Mucosa of descending colon (tissue), 3 donors: ENCODE measurements around the gene CDC42BPA. TPM values are rescaled to one million over a fixed set of nuclear protein-coding genes. Genes with fewer than 3 reads are reported as not detected.
A peak's percentile ranks its signal among the peaks of the same experiment; 100 is the strongest.

Experiments used
- ATAC-seq: fragments of 200-7000 bp; cut with Tn5 transposase; one replicate; pipeline ENCODE4 v1.9.1; 2020; ENCODE audit warnings: mild to moderate bottlenecking, moderate library complexity
- DNase-seq, 3 donors: peaks; one replicate each; pipeline ENCODE4 v3.0.0-alpha.2; 2020
- H3K36me3 ChIP-seq: fragments of 200-600 bp; one replicate; pipeline ENCODE4 v1.8.0; 2021; ENCODE audit warnings: low read depth, mild to moderate bottlenecking
- H3K4me1 ChIP-seq: fragments of 200-600 bp; one replicate; pipeline ENCODE4 v1.8.0; 2021; ENCODE audit warnings: low read depth, mild to moderate bottlenecking
- H3K4me3 ChIP-seq: fragments of 200-600 bp; one replicate; pipeline ENCODE4 v1.8.0; 2021; ENCODE audit warnings: mild to moderate bottlenecking
- H3K9me3 ChIP-seq: fragments of 200-600 bp; one replicate; pipeline ENCODE4 v1.8.0; 2021; ENCODE audit warnings: mild to moderate bottlenecking
- intact Hi-C, 2 donors: fragments of 100-400 bp; cut with DNase I in 1 of 2; cut with micrococcal nuclease in 1 of 2; formaldehyde crosslinking; loops; one replicate each; pipeline versions ENCODE4 v1.11.0 to v1.11.1; 2022; cut with DNase I, micrococcal nuclease
- total RNA-seq, 3 donors: library from RNA; stranded (reverse); fragmentation: NEBNext Ultra II Directional in 2 of 3; extraction: Animal tissue kit (Norgen Biotek cat#: 25700) in 2 of 3; gene quantifications; one replicate each; pipeline versions ENCODE4 v1.2.1 to v1.2.4, GENCODE V29; 2021 to 2023
- TF ChIP-seq, protein P1 (sequence below): fragments of 200-600 bp; IDR thresholded peaks from one replicate; pipeline ENCODE4 v1.8.0; 2022; ENCODE audit warnings: antibody characterized with exemption, mild to moderate bottlenecking
- donor health status: DM: no; HTN: no; CAD: no; lungs with moderate emphysema.
- donor health status: DM: no; HTN: no; CAD: no.
- donor health status: DM: no; HTN: yes; CAD: no.

CDC42BPA gene
- total RNA-seq, 3 donors from 2014 or later, result 32.6 to 70.7 (median 50.2) TPM

DNA sequence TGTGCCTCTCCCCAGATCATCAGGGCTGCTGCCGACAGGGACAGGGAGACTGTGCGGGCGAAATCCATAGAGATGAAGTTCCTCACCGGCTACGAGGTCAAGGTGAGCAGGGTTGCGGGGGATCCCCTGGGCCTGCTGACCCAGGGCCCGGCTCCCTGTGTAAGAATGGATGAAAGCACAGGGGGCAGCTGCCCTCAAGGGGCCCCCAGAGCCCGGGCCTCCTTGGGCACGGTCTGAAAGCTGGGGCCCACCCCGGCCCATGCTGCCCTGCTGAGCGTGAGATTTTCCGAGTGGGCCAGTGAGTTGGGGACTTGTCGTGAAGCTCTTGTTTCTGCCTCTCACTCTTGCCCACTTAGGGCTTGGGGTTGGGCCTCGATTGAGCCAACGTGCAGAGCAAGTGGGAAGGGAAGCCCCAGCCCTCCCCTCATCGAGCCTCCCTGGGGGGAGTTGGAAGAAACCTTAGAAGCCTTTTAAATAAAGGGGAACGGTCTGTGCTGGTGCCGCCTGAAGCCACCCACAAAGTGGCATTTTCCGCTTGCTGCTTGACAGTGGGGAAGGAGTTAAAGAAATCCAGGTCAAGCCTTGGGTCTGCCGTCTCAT is 333.0 kb downstream of the CDC42BPA start:
- Histone ChIP-seq H3K4me1 (peaks cover 30% of the 10 kb centered on the region), H3K4me3 (no peak overlapping the region), H3K36me3 (peaks cover 5% of the 10 kb centered on the region), H3K9me3 (no peaks in the 10 kb centered on the region)
- TF ChIP-seq, protein P1, sequence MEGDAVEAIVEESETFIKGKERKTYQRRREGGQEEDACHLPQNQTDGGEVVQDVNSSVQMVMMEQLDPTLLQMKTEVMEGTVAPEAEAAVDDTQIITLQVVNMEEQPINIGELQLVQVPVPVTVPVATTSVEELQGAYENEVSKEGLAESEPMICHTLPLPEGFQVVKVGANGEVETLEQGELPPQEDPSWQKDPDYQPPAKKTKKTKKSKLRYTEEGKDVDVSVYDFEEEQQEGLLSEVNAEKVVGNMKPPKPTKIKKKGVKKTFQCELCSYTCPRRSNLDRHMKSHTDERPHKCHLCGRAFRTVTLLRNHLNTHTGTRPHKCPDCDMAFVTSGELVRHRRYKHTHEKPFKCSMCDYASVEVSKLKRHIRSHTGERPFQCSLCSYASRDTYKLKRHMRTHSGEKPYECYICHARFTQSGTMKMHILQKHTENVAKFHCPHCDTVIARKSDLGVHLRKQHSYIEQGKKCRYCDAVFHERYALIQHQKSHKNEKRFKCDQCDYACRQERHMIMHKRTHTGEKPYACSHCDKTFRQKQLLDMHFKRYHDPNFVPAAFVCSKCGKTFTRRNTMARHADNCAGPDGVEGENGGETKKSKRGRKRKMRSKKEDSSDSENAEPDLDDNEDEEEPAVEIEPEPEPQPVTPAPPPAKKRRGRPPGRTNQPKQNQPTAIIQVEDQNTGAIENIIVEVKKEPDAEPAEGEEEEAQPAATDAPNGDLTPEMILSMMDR, result no peak
- ATAC-seq (no peak), DNase-seq (peak in 1 of 3 donors; percentile 36)
- intact Hi-C loops, result no loop called here

DNA sequence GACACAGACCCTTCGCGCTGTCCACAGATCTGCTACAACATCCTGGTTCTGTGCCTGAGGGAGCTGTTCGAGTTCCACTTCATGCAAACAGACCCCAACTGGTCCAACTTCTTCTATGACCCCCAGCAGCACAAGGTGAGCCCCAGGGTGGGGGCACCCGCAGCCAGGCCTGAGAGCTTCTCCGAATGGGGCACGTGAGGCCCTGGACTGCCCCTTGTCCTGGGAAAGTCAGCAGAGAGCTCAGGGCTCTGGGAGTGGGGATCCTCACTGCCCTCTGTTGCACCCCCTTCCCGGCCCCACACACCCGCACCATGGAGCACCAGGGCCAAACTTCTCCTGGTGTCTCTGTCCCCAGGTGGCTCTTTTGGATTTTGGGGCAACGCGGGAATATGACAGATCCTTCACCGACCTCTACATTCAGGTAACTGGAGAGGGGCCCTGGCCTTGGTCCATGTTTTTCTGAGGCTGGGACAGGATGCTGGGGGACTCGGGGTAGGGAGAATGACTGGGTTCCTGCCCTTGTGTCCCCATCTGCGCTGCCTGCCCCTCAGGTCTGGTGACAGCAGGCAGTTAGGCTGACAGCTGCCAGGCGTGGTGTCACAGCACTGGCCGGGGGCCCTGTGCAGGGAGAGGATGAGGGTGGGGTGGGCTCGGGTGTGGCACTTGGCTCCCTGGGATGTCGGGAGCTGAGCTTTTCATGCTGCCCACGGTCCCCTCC is 333.6 kb downstream of the CDC42BPA start:
- intact Hi-C loops, result no loop called here

DNA sequence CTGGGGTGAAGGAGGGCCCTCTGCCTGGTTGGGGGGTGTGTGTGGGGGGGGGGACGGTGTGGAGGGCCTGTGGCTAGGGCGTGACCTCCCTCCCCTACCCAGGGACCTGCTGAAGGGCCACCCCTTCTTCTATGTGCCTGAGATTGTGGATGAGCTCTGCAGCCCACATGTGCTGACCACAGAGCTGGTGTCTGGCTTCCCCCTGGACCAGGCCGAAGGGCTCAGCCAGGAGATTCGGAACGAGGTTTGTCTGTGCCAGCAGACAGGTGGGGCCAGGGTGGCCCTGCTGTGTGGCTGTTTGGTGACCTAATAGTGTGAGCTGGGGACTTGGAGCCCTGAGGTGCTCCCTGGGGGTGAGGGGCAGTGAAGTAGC is 334.3 kb downstream of the CDC42BPA start:
- H3K9me3 ChIP-seq, result no peaks in the 10 kb centered on the region
- peaks cover 5% of the 10 kb centered on the region for H3K36me3 ChIP-seq
- ATAC-seq (no peak), DNase-seq (peak in 1 of 3 donors; percentile 52)
- TF ChIP-seq, protein P1, result no peak
- H3K4me3 ChIP-seq, result no peak overlapping the region
- intact Hi-C loops, result no loop called here
- H3K4me1 ChIP-seq, result peaks cover 18% of the 10 kb centered on the region

More for the DNA sequence above, 333.6 kb downstream of the CDC42BPA start:
- Histone ChIP-seq H3K4me3 (no peak overlapping the region), H3K9me3 (no peaks in the 10 kb centered on the region), H3K4me1 (peaks cover 25% of the 10 kb centered on the region), H3K36me3 (peaks cover 5% of the 10 kb centered on the region)
- TF ChIP-seq, protein P1, result no peak
- no peak for ATAC-seq
- DNase-seq, result peak in 1 of 3 donors; percentile 51

DNA sequence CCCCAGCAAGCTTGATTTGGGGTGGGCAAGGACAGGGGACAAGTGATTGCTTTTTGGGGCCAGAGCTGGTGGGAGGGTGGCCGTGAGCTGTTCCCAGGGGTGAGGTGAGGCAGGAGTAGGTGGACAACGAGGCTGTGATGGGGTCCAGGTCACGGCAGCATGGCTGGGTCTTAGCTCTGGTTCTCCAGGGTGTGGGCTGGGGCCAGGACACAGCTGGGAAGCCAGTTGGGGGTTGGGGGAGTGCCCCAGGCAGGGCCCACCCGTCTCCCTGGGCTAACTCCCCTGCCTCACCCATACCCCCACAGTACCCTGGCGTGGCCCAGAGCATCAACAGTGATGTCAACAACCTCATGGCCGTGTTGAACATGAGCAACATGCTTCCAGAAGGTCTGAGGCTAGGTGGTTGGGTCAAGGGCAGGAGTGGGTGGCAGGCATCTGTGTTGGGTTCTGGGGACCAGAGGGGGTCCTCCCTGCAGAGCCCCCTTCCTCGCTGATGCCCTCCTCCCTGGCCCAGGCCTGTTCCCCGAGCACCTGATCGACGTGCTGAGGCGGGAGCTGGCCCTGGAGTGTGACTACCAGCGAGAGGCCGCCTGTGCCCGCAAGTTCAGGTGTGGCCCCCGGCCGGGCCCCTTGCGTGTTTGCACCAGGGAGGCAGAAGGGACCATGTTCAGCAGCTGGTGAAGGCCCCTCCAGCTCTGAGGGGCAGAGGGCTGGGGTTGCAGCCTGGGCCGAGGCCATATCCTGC is 334.9 kb downstream of the CDC42BPA start:
- DNase-seq (peak in 1 of 3 donors; percentile 53), ATAC-seq (no peak)
- H3K36me3 ChIP-seq, result peaks cover 5% of the 10 kb centered on the region
- H3K9me3 ChIP-seq, result no peaks in the 10 kb centered on the region
- TF ChIP-seq, protein P1, result no peak
- no peak overlapping the region for H3K4me3 ChIP-seq
- peaks cover 12% of the 10 kb centered on the region for H3K4me1 ChIP-seq
- intact Hi-C loops, result no loop called here

DNA sequence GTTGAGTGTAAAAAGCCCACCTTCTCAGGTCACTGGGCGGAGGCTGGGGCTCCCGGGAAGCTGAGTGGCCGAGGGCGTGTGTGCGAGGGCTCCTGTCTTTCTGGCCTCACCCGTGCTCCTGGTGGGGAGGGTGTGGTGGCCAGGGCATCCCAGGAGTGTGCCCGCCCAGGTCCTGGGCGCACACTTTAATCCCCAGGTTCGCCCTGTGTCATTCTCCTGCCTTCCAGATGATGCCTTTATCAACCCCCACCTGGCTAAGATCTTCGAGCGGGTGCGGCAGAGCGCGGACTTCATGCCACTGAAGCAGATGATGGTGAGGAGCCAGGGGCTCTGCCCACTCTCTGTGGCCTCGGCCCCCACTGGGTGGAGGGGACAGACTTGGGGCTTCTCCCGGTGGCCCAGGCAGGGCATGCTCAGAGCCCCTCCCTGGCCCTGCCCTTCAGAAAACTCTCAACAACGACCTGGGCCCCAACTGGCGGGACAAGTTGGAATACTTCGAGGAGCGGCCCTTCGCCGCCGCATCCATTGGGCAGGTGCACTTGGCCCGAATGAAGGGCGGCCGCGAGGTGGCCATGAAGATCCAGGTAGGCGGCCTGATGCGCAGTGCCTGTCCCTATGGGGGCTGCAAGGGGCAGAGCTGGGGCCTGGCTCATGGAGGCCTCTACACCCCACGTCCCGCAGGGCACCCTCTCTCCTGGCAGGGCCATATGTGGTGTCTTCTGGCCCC is 335.7 kb downstream of the CDC42BPA start:
- intact Hi-C loops, result no loop called here
- ATAC-seq (no peak), DNase-seq (peak in 1 of 3 donors; percentile 52)
- H3K4me3 ChIP-seq, result no peak overlapping the region
- TF ChIP-seq, protein P1, result no peak
- H3K36me3 ChIP-seq, result peaks cover 5% of the 10 kb centered on the region
- peaks cover 6% of the 10 kb centered on the region for H3K4me1 ChIP-seq
- no peaks in the 10 kb centered on the region for H3K9me3 ChIP-seq
